HEK293T (cell line): ENCODE data around the gene SORT1.

ENCODE experiments used
- BHLHE40 ChIP-seq: fragments of 450-650 bp; IDR thresholded peaks from 2 replicates; pipeline ENCODE4 v1.6.1; 2016; ENCODE audit warnings: mild to moderate bottlenecking, moderate library complexity, borderline replicate concordance
- CTBP1 ChIP-seq: fragments of 450-650 bp; IDR thresholded peaks from 2 replicates; pipeline ENCODE4 v1.6.1; 2016; ENCODE audit warnings: borderline replicate concordance
- FOXK2 ChIP-seq: fragments of 450-650 bp; IDR thresholded peaks from 2 replicates; pipeline ENCODE4 v1.6.1; 2016; ENCODE audit warnings: mild to moderate bottlenecking
- FOXM1 ChIP-seq: fragments of 450-650 bp; IDR thresholded peaks from 2 replicates; pipeline ENCODE4 v1.6.1; 2017; ENCODE audit warnings: mild to moderate bottlenecking, borderline replicate concordance
- HDGF ChIP-seq: fragments of 450-650 bp; IDR thresholded peaks from 2 replicates; pipeline ENCODE4 v1.6.1; 2017; ENCODE audit warnings: antibody characterized with exemption, borderline replicate concordance
- SP1 ChIP-seq: fragments of 450-650 bp; IDR thresholded peaks from 2 replicates; pipeline ENCODE4 v1.6.1; 2017
- TARDBP ChIP-seq: fragments of 450-650 bp; IDR thresholded peaks from 2 replicates; pipeline ENCODE4 v1.6.1; 2016

GRCh38 chr1:109351457-109351856, 46.3 kb downstream of the SORT1 start:
- TF ChIP-seq SP1 = no peak
- no peak for TF ChIP-seq BHLHE40
- no peak for TF ChIP-seq FOXM1
- TF ChIP-seq CTBP1 = no peak
- no peak for TF ChIP-seq TARDBP
- no peak for TF ChIP-seq FOXK2
- no peak for TF ChIP-seq HDGF
